ENCODE data around the gene CTNNA3.

DNA sequence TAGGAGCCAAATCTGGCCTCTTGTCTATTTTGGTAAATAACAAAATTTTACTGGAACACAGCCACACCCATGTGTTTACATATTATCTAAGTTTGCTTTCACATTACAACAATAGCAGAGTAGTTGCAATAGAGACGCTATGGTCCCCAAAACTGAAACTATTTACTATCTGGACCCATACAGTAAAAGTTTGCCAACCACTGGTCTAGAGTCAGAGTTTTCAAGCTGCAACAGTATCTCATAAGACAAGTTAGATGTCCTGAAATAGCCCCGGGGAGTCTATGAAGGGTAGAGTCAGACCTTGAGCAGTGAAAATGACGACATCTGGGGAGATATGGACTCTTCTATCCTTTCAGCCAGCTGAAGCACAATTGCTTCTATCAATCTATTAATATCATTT lies 74.2 kb downstream of the CTNNA3 start:
- TF ChIP-seq POLR2A (IDR thresholded peaks at IDR 0.05): no peak
- TF ChIP-seq, protein P1, sequence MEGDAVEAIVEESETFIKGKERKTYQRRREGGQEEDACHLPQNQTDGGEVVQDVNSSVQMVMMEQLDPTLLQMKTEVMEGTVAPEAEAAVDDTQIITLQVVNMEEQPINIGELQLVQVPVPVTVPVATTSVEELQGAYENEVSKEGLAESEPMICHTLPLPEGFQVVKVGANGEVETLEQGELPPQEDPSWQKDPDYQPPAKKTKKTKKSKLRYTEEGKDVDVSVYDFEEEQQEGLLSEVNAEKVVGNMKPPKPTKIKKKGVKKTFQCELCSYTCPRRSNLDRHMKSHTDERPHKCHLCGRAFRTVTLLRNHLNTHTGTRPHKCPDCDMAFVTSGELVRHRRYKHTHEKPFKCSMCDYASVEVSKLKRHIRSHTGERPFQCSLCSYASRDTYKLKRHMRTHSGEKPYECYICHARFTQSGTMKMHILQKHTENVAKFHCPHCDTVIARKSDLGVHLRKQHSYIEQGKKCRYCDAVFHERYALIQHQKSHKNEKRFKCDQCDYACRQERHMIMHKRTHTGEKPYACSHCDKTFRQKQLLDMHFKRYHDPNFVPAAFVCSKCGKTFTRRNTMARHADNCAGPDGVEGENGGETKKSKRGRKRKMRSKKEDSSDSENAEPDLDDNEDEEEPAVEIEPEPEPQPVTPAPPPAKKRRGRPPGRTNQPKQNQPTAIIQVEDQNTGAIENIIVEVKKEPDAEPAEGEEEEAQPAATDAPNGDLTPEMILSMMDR (IDR thresholded peaks at IDR 0.05): no peak
